ENCODE results near the gene LRP5. TPM values are rescaled to one million over a fixed set of nuclear protein-coding genes. Genes with fewer than 3 reads are reported as not detected.

The LRP5 gene
- total and polyA plus RNA-seq, 9 of the 15 experiments (the other 6 are each of a cell fraction or from before 2014, with no cell fraction given), result 0.48 to 44.2 (median 13.5) TPM

DNA sequence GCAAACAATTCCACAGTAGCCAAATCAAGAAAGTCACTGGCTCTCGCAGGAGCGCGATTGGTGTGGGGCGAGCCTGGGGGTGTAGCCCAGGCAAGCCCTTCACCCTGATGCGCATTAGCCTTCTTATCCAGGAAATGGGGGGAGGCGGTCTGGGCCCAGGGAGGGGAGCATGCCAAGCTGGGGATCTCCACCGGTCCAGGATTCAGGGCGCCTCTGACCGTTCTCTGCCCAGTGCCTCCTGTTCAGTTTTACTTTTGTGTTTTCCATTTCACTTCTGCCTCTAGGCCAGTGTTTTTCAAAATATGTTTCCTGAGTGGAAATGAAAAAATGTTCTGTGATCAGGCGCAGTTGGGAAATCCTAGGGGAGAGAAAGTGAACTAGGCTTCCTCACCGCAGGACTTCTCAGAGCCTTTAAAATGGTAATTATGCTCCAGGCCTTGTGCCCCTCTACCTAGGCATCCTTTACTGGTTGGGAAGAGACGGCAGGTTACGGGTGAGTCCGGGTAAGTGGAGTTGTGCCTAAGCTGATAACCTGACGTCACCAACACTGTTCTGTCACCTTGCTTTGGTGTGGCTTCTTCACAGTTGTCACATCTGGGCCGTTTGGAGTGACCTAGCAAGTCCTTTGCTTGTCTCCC lies 18.4 kb downstream of the LRP5 start:
- Histone ChIP-seq H2AFZ (ENCODE audit: low read depth, low read length) (no peak overlapping the region), H3K4me2 (ENCODE audit: insufficient read depth, low read length) (no peak overlapping the region), H3K9me1 (ENCODE audit: control insufficient read depth, insufficient read depth, low read length) (peaks cover 7% of the 10 kb centered on the region), H3K36me3 (ENCODE audit: control insufficient read depth, insufficient read depth, low read length) (peaks cover 26% of the 10 kb centered on the region; the same call in 2 of the 3 replicates), H3K9me3 (replicated peaks; ENCODE audit: control insufficient read depth, insufficient read depth, low read depth, low read length) (no peaks in the 10 kb centered on the region), H3K27me3 (ENCODE audit: control insufficient read depth in 2 of 2, insufficient read depth in 2 of 2, low read length in 2 of 2) (no peaks in the 10 kb centered on the region), H3K9ac (ENCODE audit: insufficient read depth in 1 of 2, low read depth in 2 of 2, low read length in 2 of 2) (peak overlapping the region in 1 of 2 experiments; percentile 65; a peak in 1 of 4 replicates), H4K20me1 (replicated peaks; ENCODE audit: control insufficient read depth, insufficient read depth, low read length) (peaks cover 19% of the 10 kb centered on the region), H3K27ac (ENCODE audit: extremely low read depth, low read depth, low read length) (no peak overlapping the region), H3K79me2 (ENCODE audit: control insufficient read depth, insufficient read depth, low read length) (peaks cover 45% of the 10 kb centered on the region), H3K4me3 (no peak overlapping the region), H3K4me1 (replicated peaks in 1 of 2; ENCODE audit: control insufficient read depth in 2 of 2, insufficient read depth in 2 of 2, low read length in 2 of 2) (peaks cover 3 to 22% of the 10 kb centered on the region in 2 experiments; a peak in 4 of 5 replicates)
- no TSS peak for BruUV-seq (replicated peaks)
- POLR2A ChIA-PET, result interaction anchor here (0.6 to 1.1 kb wide), 3 partner anchors 11 to 166 kb away, joined by 3 to 5 read pairs (median 3); no protein-coding TSS in a partner anchor
- 0 out of 2 replicates have a peak, but pooled peaks have one; percentile 8 for TF ChIP-seq POLR2G (IDR thresholded peaks at IDR 0.05; ENCODE audit: low read depth, low read length)
- no peak for TF ChIP-seq SIRT6 (IDR thresholded peaks at IDR 0.05; ENCODE audit: low read depth, low read length)
- no peak for TF ChIP-seq SP2 (IDR thresholded peaks at IDR 0.05; ENCODE audit: extremely low read depth, low read depth, low read length, poor library complexity, severe bottlenecking)
- 0 out of 2 replicates have a peak, but pooled peaks have one; percentile 62 for TF ChIP-seq PTBP1 (IDR thresholded peaks at IDR 0.05; ENCODE audit: low read depth, low read length)
- TF ChIP-seq RBM25 (IDR thresholded peaks at IDR 0.05; ENCODE audit: low read depth, low read length, severe bottlenecking), result peak; percentile 40
- peak; percentile 98 for TF ChIP-seq ZNF239 (CRISPR knock-in tag; IDR thresholded peaks at IDR 0.05)
- no peak for TF ChIP-seq CC2D1A (IDR thresholded peaks at IDR 0.05)
- FAIRE-seq (no peak), ATAC-seq (no peak), DNase-seq (ENCODE audit: extremely low read depth in 1 of 4, low spot score in 3 of 4) (no peak)
- in situ Hi-C loops (cut with MboI), result no loop called here
- 83% methylated on average over 16 of the region's 16 CpGs for WGBS (ENCODE audit: insufficient coverage, low coverage, missing lambda C conversion rate)
- CTCF ChIA-PET (ENCODE audit: low intra/inter-chr PET ratio), result no interaction called here
- intact Hi-C loops (cut with micrococcal nuclease), result no loop called here

Data from K562 (cell line).